ENCODE measurements around the gene PKIG.

GRCh38 chr20:44543358-44543757 is 39.0 kb upstream of the PKIG start:
- TF ChIP-seq, protein P1, sequence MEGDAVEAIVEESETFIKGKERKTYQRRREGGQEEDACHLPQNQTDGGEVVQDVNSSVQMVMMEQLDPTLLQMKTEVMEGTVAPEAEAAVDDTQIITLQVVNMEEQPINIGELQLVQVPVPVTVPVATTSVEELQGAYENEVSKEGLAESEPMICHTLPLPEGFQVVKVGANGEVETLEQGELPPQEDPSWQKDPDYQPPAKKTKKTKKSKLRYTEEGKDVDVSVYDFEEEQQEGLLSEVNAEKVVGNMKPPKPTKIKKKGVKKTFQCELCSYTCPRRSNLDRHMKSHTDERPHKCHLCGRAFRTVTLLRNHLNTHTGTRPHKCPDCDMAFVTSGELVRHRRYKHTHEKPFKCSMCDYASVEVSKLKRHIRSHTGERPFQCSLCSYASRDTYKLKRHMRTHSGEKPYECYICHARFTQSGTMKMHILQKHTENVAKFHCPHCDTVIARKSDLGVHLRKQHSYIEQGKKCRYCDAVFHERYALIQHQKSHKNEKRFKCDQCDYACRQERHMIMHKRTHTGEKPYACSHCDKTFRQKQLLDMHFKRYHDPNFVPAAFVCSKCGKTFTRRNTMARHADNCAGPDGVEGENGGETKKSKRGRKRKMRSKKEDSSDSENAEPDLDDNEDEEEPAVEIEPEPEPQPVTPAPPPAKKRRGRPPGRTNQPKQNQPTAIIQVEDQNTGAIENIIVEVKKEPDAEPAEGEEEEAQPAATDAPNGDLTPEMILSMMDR (conservative IDR thresholded peaks at IDR 0.05; ENCODE audit: low read length): no peak
- no peak for TF ChIP-seq EZH2phosphoT487 (IDR thresholded peaks at IDR 0.05; ENCODE audit: borderline replicate concordance, low read depth, low read length)

Measured in OCI-LY7 (cell line).